BE2C (cell line): Measurements from ENCODE around the gene BPIFB6.

Source experiments
- DNase-seq: peaks from one replicate; pipeline ENCODE4 v3.0.0-alpha.2; 2020
- H3K27me3 ChIP-seq: fragments of 250-450 bp; sonication (Bioruptor Pico); 2 replicates; pipeline ENCODE4 v1.5.1; 2020; ENCODE audit warnings: mild to moderate bottlenecking
- H3K36me3 ChIP-seq: fragments of 250-450 bp; sonication (Bioruptor Pico); 2 replicates; pipeline ENCODE4 v1.5.1; 2020; ENCODE audit warnings: mild to moderate bottlenecking
- H3K4me1 ChIP-seq: fragments of 250-450 bp; sonication (Bioruptor Pico); 2 replicates; pipeline ENCODE4 v1.5.1; 2020
- H3K4me3 ChIP-seq: 2 replicates; pipeline ENCODE4 v1.5.1; 2011; ENCODE audit warnings: low read depth, low read length
- H3K9me3 ChIP-seq: fragments of 250-450 bp; sonication (Bioruptor Pico); 2 replicates; pipeline ENCODE4 v1.5.1; 2020
- TF ChIP-seq, protein P1 (sequence below): IDR thresholded peaks from 2 replicates; pipeline ENCODE4 v1.5.1; 2012; ENCODE audit warnings: mild to moderate bottlenecking, low read depth, low read length

BPIFB6 gene

DNA sequence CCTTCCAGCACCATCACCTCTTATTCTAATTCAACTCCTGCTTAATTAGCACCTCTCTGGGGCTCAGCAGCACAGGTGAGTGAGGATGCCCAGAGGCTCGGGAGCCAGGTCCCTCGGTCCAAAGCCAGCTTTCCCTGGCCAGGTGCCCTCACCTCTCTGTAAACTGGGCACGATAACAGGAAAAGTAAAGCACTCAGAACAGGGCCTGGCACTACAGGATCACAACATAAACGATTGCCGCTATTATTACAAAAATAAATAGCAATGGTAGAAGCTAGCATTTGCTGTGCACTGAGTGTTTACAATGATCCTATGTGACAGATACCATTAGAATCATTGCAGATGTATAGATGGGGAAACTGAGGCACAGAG, 21.3 kb upstream of the BPIFB6 start:
- TF ChIP-seq, protein P1, sequence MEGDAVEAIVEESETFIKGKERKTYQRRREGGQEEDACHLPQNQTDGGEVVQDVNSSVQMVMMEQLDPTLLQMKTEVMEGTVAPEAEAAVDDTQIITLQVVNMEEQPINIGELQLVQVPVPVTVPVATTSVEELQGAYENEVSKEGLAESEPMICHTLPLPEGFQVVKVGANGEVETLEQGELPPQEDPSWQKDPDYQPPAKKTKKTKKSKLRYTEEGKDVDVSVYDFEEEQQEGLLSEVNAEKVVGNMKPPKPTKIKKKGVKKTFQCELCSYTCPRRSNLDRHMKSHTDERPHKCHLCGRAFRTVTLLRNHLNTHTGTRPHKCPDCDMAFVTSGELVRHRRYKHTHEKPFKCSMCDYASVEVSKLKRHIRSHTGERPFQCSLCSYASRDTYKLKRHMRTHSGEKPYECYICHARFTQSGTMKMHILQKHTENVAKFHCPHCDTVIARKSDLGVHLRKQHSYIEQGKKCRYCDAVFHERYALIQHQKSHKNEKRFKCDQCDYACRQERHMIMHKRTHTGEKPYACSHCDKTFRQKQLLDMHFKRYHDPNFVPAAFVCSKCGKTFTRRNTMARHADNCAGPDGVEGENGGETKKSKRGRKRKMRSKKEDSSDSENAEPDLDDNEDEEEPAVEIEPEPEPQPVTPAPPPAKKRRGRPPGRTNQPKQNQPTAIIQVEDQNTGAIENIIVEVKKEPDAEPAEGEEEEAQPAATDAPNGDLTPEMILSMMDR, result no peak
- no peaks in the 10 kb centered on the region for H3K36me3 ChIP-seq

DNA sequence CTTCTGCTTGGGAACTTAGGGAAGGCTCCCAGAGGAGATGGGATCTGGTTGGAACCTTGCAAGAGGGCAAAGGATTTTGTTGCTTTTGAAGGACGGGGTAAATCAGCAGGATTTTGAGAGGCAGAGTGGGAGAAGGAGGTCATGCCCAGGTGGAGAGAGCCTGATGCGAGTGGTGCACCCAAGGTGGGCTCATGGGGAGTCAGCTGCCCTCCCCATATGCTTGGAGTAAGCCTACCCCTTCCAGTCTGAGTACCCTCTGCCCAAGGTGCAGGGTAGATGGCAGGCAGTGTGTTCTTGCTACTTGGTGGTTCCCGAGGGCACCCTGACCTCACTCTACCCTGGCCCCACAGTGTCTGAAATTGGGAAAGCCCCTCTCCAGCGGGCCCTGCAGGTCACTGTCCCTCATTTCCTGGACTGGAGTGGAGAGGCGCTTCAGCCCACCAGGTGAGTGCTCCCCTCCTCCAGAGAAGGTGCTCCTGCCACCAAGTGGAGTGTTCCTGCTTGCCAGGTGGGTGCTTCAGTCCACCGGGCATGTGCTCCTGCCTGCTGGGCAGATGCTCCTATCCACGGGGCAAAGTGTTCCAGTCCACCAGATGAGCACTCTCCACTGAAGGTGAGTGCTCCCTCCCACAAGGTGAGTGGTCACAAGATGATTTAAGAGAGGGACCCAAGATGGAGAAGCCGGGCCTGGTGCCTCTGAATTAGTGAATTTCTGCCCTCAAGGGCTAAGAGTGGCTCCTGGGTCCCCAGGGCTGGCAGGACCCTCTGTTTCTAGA, 20.6 kb upstream of the BPIFB6 start:
- TF ChIP-seq, protein P1, result no peak
- Histone ChIP-seq H3K9me3 (no peaks in the 10 kb centered on the region), H3K36me3 (no peaks in the 10 kb centered on the region), H3K4me3 (no peak overlapping the region), H3K27me3 (no peaks in the 10 kb centered on the region), H3K4me1 (no peaks in the 10 kb centered on the region)
- no peak for DNase-seq

More for the DNA sequence above, 21.3 kb upstream of the BPIFB6 start:
- DNase-seq, result no peak
- H3K27me3 ChIP-seq, result no peaks in the 10 kb centered on the region
- H3K4me3 ChIP-seq, result no peak overlapping the region
- no peaks in the 10 kb centered on the region for H3K4me1 ChIP-seq
- no peaks in the 10 kb centered on the region for H3K9me3 ChIP-seq

DNA sequence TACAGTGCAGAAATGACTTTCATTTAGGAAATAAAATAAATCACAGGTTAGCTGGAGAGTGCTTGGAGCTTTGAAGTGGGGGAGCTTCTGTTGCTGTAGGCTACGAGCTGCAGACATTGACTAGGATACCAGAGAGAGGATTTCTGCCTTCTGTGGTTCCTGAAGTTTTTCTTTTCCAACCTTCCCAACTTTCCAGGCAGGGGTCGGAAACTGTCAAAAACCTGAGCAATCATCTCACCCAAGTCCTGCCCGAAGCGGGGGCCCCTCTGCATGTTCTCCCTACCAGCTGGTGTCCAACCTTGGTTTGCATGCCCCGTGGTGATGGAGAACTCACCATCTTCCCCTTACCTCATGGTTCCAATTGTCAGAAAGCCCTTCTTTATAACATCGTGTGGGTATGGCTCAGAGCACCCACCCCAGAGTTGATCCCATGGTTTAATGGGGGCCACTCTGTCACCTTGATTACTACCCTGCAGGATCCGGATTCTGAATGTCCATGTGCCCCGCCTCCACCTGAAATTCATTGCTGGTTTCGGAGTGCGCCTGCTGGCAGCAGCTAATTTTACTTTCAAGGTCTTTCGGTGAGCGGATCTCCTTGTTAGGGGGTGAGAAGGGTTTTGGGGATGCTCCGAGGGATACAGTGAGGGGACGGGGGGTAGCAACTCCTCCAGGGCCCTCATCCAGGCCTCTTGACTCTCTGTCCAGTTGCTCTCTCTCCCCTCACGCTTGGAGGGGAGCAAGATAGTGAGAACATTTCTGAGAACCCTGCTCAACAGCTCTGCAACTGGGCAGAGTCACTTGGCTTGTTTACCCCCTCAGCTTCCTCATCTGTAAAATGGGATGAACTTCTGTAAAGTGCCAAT, 18.9 kb upstream of the BPIFB6 start:
- H3K4me3 ChIP-seq, result no peak overlapping the region
- H3K36me3 ChIP-seq, result no peaks in the 10 kb centered on the region
- H3K9me3 ChIP-seq, result no peaks in the 10 kb centered on the region
- TF ChIP-seq, protein P1, result no peak
- H3K4me1 ChIP-seq, result no peaks in the 10 kb centered on the region
- DNase-seq, result no peak
- no peaks in the 10 kb centered on the region for H3K27me3 ChIP-seq

DNA sequence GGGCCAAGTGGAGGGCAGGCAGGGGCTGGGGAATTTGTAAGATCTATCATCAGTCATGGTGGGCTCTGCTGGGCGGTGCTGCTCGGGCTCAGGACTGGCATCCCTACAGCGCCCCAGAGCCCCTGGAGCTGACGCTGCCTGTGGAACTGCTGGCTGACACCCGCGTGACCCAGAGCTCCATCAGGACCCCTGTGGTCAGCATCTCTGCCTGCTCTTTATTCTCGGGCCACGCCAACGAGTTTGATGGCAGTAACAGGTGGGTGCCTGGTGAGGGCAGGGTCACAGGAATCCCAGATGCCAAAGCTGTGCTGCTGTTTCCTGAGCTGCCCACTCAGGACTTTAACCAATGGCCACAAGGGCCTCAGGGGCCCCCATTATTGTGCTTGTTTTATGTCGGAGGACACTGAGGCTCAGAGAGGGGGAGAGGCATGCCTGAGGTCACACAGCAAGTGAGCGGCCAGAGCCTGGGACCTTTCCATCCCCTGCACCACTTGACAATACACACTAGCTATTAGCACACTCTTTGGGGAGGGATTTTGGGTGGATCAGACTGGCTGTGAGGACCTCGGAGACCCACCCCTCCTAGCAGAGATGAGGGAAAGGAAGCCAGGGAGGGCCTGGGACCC, 17.6 kb upstream of the BPIFB6 start:
- H3K9me3 ChIP-seq, result no peaks in the 10 kb centered on the region
- TF ChIP-seq, protein P1, result no peak
- no peaks in the 10 kb centered on the region for H3K36me3 ChIP-seq
- no peaks in the 10 kb centered on the region for H3K27me3 ChIP-seq
- no peak for DNase-seq
- H3K4me1 ChIP-seq, result no peaks in the 10 kb centered on the region
- H3K4me3 ChIP-seq, result no peak overlapping the region

DNA sequence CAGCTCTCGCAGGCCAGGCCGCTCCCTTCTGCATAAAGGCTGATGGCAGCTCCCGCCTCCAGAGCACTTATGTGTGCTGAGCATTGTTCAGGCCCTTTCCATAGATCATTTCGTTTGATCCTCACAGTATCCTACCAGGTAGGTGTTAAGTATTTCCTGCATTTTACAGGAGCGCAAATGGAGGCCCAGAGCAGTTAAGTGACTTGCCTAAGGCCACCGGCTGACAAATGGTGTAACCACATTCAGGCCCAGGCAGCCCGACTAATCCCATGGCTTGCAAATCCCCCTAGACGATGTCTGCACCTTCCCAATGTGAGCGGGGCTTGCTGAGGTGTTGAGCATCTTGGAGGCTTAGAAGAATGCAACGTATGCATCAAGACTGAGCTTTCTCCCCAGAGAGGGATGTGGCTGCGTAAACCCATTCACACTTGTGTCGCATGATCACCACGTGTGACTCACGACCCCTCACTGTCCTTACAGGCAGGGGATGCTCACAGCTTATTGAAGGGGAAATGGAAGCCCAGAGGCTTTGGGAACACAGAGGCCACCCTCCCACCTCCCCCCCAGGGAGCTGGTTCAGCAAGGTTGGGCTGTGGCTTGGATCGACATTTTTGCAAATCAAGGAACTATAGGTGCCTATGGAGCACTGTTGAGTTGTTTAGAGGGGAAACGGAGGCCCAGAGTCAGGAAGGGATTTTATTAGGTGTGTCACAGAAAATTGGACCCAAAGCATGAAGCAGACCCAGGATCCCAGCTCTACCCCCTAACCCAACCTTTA, 16.9 kb upstream of the BPIFB6 start:
- H3K9me3 ChIP-seq, result no peaks in the 10 kb centered on the region
- TF ChIP-seq, protein P1, result no peak
- H3K36me3 ChIP-seq, result no peaks in the 10 kb centered on the region
- no peaks in the 10 kb centered on the region for H3K4me1 ChIP-seq
- DNase-seq, result no peak
- H3K27me3 ChIP-seq, result no peaks in the 10 kb centered on the region
- no peak overlapping the region for H3K4me3 ChIP-seq
